A549 treated with Mapracorat at 1 μM for 4 hours (cell line): ENCODE data around the gene TIAM2. TPM values are rescaled to one million over a fixed set of nuclear protein-coding genes. Genes with fewer than 3 reads are reported as not detected.

Experiments used
- total RNA-seq: library from RNA; stranded (reverse); fragments of 200-300 nt; extraction: Qiagen RNA extraction; gene quantifications from 5 replicates; pipeline ENCODE4 v1.2.3, GENCODE V29; 2022

The TIAM2 gene
- total RNA-seq: 2.9 to 5.7 TPM (median 3.4 TPM) in 5 replicates

GRCh38 chr6:154995254-154996015 lies at the start of gene TIAM2:
Gene TIAM2, plus strand, starts transcription at chr6:154995315. Its CDS starts 133,909 bp downstream, at chr6:155129224.

GRCh38 chr6:155263373-155264063 lies 268.4 kb downstream of the TIAM2 start, which contains the start of gene CLDN20:
Gene CLDN20, plus strand, starts transcription at chr6:155264013. Its CDS starts 11,707 bp downstream, at chr6:155275720.

